ENCODE measurements around the gene KRT32.

Gene KRT32

DNA sequence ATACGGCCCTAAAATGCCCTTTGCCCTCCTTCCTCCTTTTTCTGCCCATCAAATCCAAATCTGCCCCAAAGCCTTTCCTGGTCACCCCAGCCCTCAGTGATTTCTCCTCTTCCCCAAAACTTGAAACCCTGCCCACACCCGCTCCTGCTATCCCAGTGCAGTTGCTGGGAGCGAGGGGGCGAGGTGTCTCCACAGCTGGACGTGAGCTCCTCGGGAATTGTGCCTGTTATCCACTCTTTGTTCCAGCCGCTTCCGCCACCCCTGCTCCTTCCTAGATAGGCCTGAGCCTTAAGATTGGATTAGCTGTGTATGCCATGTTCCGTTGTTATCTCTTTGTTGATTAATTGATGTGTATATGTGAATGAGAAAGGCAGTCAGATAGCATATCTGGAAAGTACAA lies 16.3 kb upstream of the KRT32 start:
- no peak for TF ChIP-seq FOXP2 (optimal IDR thresholded peaks at IDR 0.05; ENCODE audit: borderline replicate concordance, extremely low read depth, extremely low read length, insufficient read depth)
- no peak for TF ChIP-seq REST (IDR thresholded peaks at IDR 0.05; ENCODE audit: insufficient read depth in 1 of 2, low read depth in 2 of 2, low read length in 2 of 2)
- TF ChIP-seq TAF1 (IDR thresholded peaks at IDR 0.05; ENCODE audit: borderline replicate concordance, insufficient read depth, low read length): no peak
- TF ChIP-seq SIN3A (IDR thresholded peaks at IDR 0.05; ENCODE audit: borderline replicate concordance, insufficient read depth, low read length): no peak
- no peak for TF ChIP-seq POLR2AphosphoS5 (IDR thresholded peaks at IDR 0.05; ENCODE audit: low read depth, low read length)

DNA sequence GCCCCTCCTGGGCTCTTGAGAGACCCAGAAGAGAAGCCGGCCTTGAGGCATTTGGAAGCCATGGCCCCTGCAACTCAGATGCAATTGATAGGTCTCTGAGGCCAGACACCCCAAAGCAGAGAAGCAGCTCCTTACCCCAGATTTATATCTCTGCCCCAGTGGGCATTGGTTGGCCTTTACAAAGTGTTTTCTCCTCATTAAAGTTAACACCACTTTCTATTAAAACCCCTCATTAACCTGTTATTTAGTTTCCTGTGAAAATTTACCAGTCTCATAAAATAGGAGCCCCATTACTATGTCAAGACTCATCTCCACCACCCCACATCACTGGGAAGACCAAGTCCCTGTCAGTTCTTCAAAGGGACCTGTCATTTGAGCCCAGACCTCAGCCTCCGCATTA lies 13.8 kb upstream of the KRT32 start, which contains the start of gene KRT35:
Gene KRT35, minus strand, starts transcription at position 116 of the 400 bp plus-strand sequence. Its CDS starts 54 bp downstream, at position 62.
- TF ChIP-seq FOXP2 (optimal IDR thresholded peaks at IDR 0.05; ENCODE audit: borderline replicate concordance, extremely low read depth, extremely low read length, insufficient read depth) (no peak), POLR2AphosphoS5 (IDR thresholded peaks at IDR 0.05; ENCODE audit: low read depth, low read length) (no peak), SIN3A (IDR thresholded peaks at IDR 0.05; ENCODE audit: borderline replicate concordance, insufficient read depth, low read length) (no peak), TAF1 (IDR thresholded peaks at IDR 0.05; ENCODE audit: borderline replicate concordance, insufficient read depth, low read length) (no peak), REST (IDR thresholded peaks at IDR 0.05; ENCODE audit: insufficient read depth in 1 of 2, low read depth in 2 of 2, low read length in 2 of 2) (no peak)

DNA sequence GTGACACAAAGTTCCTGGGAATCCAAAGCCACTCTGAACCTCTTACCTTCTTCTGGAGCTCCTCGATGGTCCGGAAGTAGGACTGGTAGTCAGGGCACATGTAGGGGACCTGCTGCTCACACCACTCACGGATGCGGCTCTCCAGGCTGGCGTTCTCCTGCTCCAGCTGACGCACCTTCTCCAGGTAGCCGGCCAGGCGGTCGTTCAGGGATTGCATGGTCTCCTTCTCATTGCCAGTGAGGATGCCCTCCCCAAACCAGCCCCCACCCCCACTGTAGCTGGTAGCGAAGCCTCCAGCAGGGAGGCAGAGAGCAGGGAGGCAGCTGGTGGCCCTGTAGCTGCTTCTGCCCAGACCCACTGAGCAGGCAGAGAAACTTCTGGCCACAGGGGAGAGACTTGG lies 13.4 kb upstream of the KRT32 start:
- TF ChIP-seq FOXP2 (optimal IDR thresholded peaks at IDR 0.05; ENCODE audit: borderline replicate concordance, extremely low read depth, extremely low read length, insufficient read depth) (no peak), POLR2AphosphoS5 (IDR thresholded peaks at IDR 0.05; ENCODE audit: low read depth, low read length) (no peak), SIN3A (IDR thresholded peaks at IDR 0.05; ENCODE audit: borderline replicate concordance, insufficient read depth, low read length) (no peak), TAF1 (IDR thresholded peaks at IDR 0.05; ENCODE audit: borderline replicate concordance, insufficient read depth, low read length) (no peak), REST (IDR thresholded peaks at IDR 0.05; ENCODE audit: insufficient read depth in 1 of 2, low read depth in 2 of 2, low read length in 2 of 2) (no peak)

DNA sequence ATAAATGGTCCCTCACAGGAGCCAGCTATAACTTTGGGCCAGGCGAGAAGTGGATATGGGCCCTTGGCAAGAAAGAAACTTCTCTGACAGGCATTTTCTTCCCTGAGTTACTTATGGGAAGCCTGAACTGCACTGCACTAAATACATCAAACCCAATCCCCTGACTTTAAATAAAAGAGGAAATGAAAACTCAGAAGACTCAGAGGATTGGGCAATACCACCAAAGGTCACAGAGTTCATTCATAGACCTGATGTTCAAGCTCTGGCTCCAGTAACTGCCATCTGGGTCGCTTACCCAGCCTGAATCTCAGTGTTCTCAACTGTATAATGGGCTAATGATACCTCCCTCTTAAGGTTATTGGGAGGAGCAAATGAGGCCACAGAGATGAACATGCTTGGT lies 12.9 kb upstream of the KRT32 start:
- no peak for TF ChIP-seq POLR2AphosphoS5 (IDR thresholded peaks at IDR 0.05; ENCODE audit: low read depth, low read length)
- no peak for TF ChIP-seq SIN3A (IDR thresholded peaks at IDR 0.05; ENCODE audit: borderline replicate concordance, insufficient read depth, low read length)

GRCh38 chr17:41478237-41478636 lies 11.1 kb upstream of the KRT32 start:
- no peak for TF ChIP-seq FOXP2 (optimal IDR thresholded peaks at IDR 0.05; ENCODE audit: borderline replicate concordance, extremely low read depth, extremely low read length, insufficient read depth)

- TF ChIP-seq FOXP2 (optimal IDR thresholded peaks at IDR 0.05; ENCODE audit: borderline replicate concordance, extremely low read depth, extremely low read length, insufficient read depth): no peak
- no peak for TF ChIP-seq REST (IDR thresholded peaks at IDR 0.05; ENCODE audit: insufficient read depth in 1 of 2, low read depth in 2 of 2, low read length in 2 of 2)
- no peak for TF ChIP-seq SIN3A (IDR thresholded peaks at IDR 0.05; ENCODE audit: borderline replicate concordance, insufficient read depth, low read length)
- TF ChIP-seq POLR2AphosphoS5 (IDR thresholded peaks at IDR 0.05; ENCODE audit: low read depth, low read length): no peak
- TF ChIP-seq TAF1 (IDR thresholded peaks at IDR 0.05; ENCODE audit: borderline replicate concordance, insufficient read depth, low read length): no peak
These were observed 10.0 kb upstream of the KRT32 start for GRCh38 chr17:41476866-41477815.
